Measurements from ENCODE around the gene DMD.

DMD gene

GRCh38 chrX:31336419-31336818 lies 1874.9 kb downstream of the DMD start:
- TF ChIP-seq POLR2AphosphoS5 (IDR thresholded peaks at IDR 0.05; ENCODE audit: low read depth, low read length): no peak
- no peak for TF ChIP-seq TAF1 (IDR thresholded peaks at IDR 0.05; ENCODE audit: borderline replicate concordance, low read depth, low read length)
- TF ChIP-seq POLR2A (IDR thresholded peaks at IDR 0.05; ENCODE audit: low read depth, low read length): no peak
- FAIRE-seq (no peak), DNase-seq (ENCODE audit: insufficient read length) (no peak)

GRCh38 chrX:31334997-31335396 lies 1876.4 kb downstream of the DMD start:
- FAIRE-seq (no peak), DNase-seq (ENCODE audit: insufficient read length) (no peak)

GRCh38 chrX:31333165-31333831 lies 1878.1 kb downstream of the DMD start:
- no peak for DNase-seq (ENCODE audit: insufficient read length)
- TF ChIP-seq POLR2A (IDR thresholded peaks at IDR 0.05; ENCODE audit: low read depth, low read length): no peak
- TF ChIP-seq TAF1 (IDR thresholded peaks at IDR 0.05; ENCODE audit: borderline replicate concordance, low read depth, low read length): no peak
- TF ChIP-seq POLR2AphosphoS5 (IDR thresholded peaks at IDR 0.05; ENCODE audit: low read depth, low read length): no peak
- no peak for FAIRE-seq

More at GRCh38 chrX:31334997-31335396, 1876.4 kb downstream of the DMD start:
- TF ChIP-seq POLR2AphosphoS5 (IDR thresholded peaks at IDR 0.05; ENCODE audit: low read depth, low read length) (no peak), POLR2A (IDR thresholded peaks at IDR 0.05; ENCODE audit: low read depth, low read length) (no peak)

GRCh38 chrX:31331928-31332327 lies 1879.4 kb downstream of the DMD start:
- DNase-seq (ENCODE audit: insufficient read length) (no peak), FAIRE-seq (no peak)
- TF ChIP-seq TAF1 (IDR thresholded peaks at IDR 0.05; ENCODE audit: borderline replicate concordance, low read depth, low read length) (no peak), POLR2A (IDR thresholded peaks at IDR 0.05; ENCODE audit: low read depth, low read length) (no peak), POLR2AphosphoS5 (IDR thresholded peaks at IDR 0.05; ENCODE audit: low read depth, low read length) (no peak)

GRCh38 chrX:31331015-31331414 lies 1880.3 kb downstream of the DMD start:
- DNase-seq (ENCODE audit: insufficient read length) (no peak), FAIRE-seq (no peak)
- TF ChIP-seq TAF1 (IDR thresholded peaks at IDR 0.05; ENCODE audit: borderline replicate concordance, low read depth, low read length) (no peak), POLR2A (IDR thresholded peaks at IDR 0.05; ENCODE audit: low read depth, low read length) (no peak), POLR2AphosphoS5 (IDR thresholded peaks at IDR 0.05; ENCODE audit: low read depth, low read length) (no peak)

- DNase-seq (ENCODE audit: insufficient read length) (no peak), FAIRE-seq (no peak)
- TF ChIP-seq TAF1 (IDR thresholded peaks at IDR 0.05; ENCODE audit: borderline replicate concordance, low read depth, low read length) (no peak), POLR2A (IDR thresholded peaks at IDR 0.05; ENCODE audit: low read depth, low read length) (no peak), POLR2AphosphoS5 (IDR thresholded peaks at IDR 0.05; ENCODE audit: low read depth, low read length) (no peak)
Measured at GRCh38 chrX:31329298-31329697, 1882.1 kb downstream of the DMD start.

- DNase-seq (ENCODE audit: insufficient read length) (no peak), FAIRE-seq (no peak)
- TF ChIP-seq TAF1 (IDR thresholded peaks at IDR 0.05; ENCODE audit: borderline replicate concordance, low read depth, low read length) (no peak), POLR2AphosphoS5 (IDR thresholded peaks at IDR 0.05; ENCODE audit: low read depth, low read length) (no peak), POLR2A (IDR thresholded peaks at IDR 0.05; ENCODE audit: low read depth, low read length) (no peak)
Measured at GRCh38 chrX:31323658-31324057, 1887.7 kb downstream of the DMD start.

GRCh38 chrX:31320740-31321139 lies 1890.6 kb downstream of the DMD start:
- no peak for DNase-seq (ENCODE audit: insufficient read length)
- no peak for TF ChIP-seq TAF1 (IDR thresholded peaks at IDR 0.05; ENCODE audit: borderline replicate concordance, low read depth, low read length)
- TF ChIP-seq POLR2A (IDR thresholded peaks at IDR 0.05; ENCODE audit: low read depth, low read length): no peak
- TF ChIP-seq POLR2AphosphoS5 (IDR thresholded peaks at IDR 0.05; ENCODE audit: low read depth, low read length): no peak
- FAIRE-seq: no peak

- FAIRE-seq (no peak), DNase-seq (ENCODE audit: insufficient read length) (no peak)
- TF ChIP-seq TAF1 (IDR thresholded peaks at IDR 0.05; ENCODE audit: borderline replicate concordance, low read depth, low read length): no peak
- no peak for TF ChIP-seq POLR2A (IDR thresholded peaks at IDR 0.05; ENCODE audit: low read depth, low read length)
- TF ChIP-seq POLR2AphosphoS5 (IDR thresholded peaks at IDR 0.05; ENCODE audit: low read depth, low read length): no peak
Measured at GRCh38 chrX:31319586-31319985, 1891.8 kb downstream of the DMD start.

GRCh38 chrX:31318866-31319265 lies 1892.5 kb downstream of the DMD start:
- TF ChIP-seq POLR2A (IDR thresholded peaks at IDR 0.05; ENCODE audit: low read depth, low read length): no peak
- TF ChIP-seq TAF1 (IDR thresholded peaks at IDR 0.05; ENCODE audit: borderline replicate concordance, low read depth, low read length): no peak
- TF ChIP-seq POLR2AphosphoS5 (IDR thresholded peaks at IDR 0.05; ENCODE audit: low read depth, low read length): no peak
- no peak for DNase-seq (ENCODE audit: insufficient read length)
- no peak for FAIRE-seq

- no peak for FAIRE-seq
- no peak for TF ChIP-seq POLR2A (IDR thresholded peaks at IDR 0.05; ENCODE audit: low read depth, low read length)
- TF ChIP-seq TAF1 (IDR thresholded peaks at IDR 0.05; ENCODE audit: borderline replicate concordance, low read depth, low read length): no peak
- DNase-seq (ENCODE audit: insufficient read length): no peak
Measured at GRCh38 chrX:31316340-31316991, 1894.9 kb downstream of the DMD start.

GRCh38 chrX:31314921-31315320 lies 1896.4 kb downstream of the DMD start:
- FAIRE-seq: no peak
- no peak for DNase-seq (ENCODE audit: insufficient read length)
- TF ChIP-seq POLR2AphosphoS5 (IDR thresholded peaks at IDR 0.05; ENCODE audit: low read depth, low read length) (no peak), TAF1 (IDR thresholded peaks at IDR 0.05; ENCODE audit: borderline replicate concordance, low read depth, low read length) (no peak), POLR2A (IDR thresholded peaks at IDR 0.05; ENCODE audit: low read depth, low read length) (no peak)
